Skeletal muscle cell (primary cell): ENCODE measurements around the gene ESD.
A peak's percentile ranks its signal among the peaks of the same experiment; 100 is the strongest.
"Not testable (repeated sequence)": the region's sequence is repeated elsewhere in the genome, so short reads cannot be mapped to it uniquely, and the experiment has no call there.

Source experiments
- DNase-seq: peaks from one replicate; pipeline ENCODE4 v3.0.0-alpha.2; 2010; ENCODE audit warnings: low read depth
- H3K4me3 ChIP-seq: 2 replicates; pipeline ENCODE4 v1.5.1; 2011; ENCODE audit warnings: low read depth, mild to moderate bottlenecking, control low read depth, low read length, moderate library complexity

Gene ESD, protein sequence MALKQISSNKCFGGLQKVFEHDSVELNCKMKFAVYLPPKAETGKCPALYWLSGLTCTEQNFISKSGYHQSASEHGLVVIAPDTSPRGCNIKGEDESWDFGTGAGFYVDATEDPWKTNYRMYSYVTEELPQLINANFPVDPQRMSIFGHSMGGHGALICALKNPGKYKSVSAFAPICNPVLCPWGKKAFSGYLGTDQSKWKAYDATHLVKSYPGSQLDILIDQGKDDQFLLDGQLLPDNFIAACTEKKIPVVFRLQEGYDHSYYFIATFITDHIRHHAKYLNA

DNA sequence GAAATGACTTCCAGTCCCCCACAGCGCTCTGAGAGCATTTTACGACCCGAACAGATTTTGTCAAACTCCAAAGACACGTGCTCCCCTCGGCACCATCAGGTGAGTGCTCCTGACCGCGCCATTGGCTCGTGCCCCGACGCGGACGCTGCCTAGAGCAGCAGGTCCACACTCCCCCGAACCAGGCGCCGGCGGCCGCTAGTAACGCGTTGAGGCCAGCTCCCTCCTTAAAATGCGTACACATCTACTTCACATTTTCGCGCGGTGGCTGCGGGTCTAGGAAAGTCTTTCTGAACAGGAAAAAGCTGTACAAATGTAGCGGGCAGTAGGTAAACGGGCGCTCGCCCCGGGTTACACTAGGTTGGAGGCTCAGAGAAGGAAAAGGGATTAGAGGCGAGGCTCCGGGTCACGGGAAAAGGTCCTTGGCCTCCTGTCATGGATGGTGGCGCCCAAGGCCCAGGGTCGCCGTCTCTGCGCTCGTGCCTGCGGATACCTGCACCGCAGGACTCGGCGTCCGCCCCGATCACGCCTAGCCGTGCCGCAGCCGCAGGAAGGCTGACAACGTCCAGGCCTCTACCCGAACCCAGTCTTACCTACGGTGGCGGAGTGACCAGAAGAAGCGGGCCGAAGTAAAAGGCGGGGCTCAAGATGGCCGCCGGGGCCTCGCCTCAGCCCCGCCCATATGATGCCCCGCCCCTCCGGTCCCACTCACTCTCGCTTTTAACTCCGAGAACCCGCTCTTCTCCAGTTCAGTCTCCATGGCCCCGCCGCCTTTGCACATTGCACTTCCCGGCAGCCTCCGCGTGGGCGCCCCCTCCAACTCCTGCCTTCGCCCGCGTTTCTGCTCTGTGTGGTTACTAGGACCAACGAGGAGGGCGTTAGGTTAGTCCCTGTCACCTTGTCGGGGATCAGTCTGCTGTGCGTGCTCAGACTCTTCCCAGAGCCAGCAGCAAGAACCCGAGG is at the start of gene ESD:
Gene ESD, minus strand, starts transcription at position 647 of the 960 bp plus-strand sequence. CDS start 5,748 bp downstream, outside the sequence.
- peak within 1 kb of the TSS; percentile 72 for H3K4me3 ChIP-seq
- peak; percentile 70 for DNase-seq

DNA sequence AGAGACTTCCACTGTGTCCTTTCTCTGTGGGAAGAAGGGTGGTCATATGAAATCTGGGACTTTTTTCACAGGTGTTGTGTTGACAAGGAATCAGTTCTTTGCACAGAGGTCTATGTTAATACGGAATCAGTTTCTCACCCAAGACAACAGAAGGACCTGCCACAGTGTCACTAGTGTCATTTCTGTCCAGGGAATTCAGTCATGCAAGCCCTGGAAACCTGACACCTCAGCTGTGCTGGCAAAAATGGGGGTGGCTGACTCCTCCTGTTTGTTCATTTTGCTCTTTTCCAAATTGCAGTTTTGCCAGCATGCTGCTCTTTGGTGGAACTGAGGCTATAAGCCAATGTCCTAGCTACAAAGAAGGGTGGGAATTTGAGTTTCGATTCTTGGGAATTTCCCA is 49.8 kb upstream of the ESD start:
- no peak for DNase-seq
- H3K4me3 ChIP-seq, result no peak overlapping the region

DNA sequence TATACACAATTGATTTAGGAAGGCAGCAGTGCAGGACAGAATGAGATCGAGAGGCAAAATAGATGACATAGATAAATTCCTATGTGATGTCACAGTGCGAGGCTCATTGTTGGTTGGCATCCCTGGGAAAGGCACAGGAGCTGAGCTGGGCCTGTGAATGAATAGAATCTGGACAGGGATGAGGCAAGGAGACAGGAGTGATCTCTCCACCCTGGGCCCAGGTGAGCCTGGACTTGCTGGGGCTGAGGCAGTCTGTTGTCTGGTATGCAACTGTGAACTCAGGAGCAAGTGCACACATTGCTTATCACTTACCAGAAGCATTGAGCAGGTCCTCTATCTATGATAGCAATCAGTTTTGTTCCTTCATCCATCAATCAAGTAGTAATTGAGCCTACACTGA is 48.2 kb upstream of the ESD start:
- H3K4me3 ChIP-seq, result no peak overlapping the region
- no peak for DNase-seq

DNA sequence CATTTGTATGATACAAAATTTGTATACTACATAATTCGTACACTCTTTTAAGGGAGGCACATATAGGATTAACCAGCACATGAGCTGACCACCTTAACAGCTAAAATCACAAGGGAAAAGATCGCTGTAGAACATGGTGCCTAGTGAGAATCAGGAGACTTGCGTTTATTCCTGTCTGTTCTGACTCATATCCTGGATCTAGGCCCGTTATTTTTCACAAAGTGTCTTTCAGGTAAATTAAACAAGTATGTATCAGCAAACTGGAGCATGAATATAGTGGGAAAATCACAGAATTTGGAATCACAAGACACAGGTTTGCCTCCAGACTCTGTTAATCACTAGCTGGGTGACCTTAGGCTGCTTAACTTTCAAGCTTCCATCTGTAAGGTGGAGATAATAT is 47.5 kb upstream of the ESD start:
- H3K4me3 ChIP-seq, result no peak overlapping the region
- DNase-seq, result no peak

DNA sequence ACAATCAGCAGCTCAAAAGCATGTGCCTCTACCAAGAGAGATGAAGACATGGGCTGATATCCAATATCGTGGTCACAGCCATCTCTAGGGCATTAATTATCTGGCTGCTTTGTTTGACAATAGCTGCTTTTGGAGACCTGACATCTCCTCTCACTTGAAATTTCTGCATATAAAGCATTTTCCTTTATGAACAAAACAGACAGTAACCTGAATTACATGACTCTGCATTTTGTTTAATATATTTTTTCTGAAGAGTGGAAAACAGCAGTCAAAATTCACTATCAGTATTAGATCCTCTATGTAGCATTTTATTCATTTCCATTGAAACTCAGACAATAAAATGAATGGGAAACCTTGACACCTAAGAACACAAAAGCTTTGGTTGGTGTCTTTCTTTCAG is 42.4 kb upstream of the ESD start:
- no peak for DNase-seq
- H3K4me3 ChIP-seq, result no peak overlapping the region

DNA sequence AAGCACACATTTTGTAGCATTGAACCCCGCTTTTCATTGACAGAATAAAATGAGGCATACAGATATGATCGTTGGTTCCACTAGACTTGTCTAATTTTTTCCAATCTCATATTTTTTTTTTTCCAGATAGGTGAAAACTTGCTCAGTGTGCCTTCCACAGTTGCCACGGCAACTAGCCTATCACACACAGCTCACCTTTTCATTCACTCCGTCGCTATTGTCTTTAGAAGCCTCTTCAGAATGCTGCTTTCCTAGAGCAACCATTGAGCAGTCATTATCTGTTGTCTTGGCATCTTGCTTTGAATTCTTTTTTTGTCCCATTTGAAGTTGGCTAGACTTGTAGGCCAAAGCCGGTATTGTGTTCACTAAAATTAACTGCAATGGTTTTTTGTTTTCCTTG is 37.7 kb upstream of the ESD start:
- no peak for DNase-seq
- H3K4me3 ChIP-seq, result no peak overlapping the region

DNA sequence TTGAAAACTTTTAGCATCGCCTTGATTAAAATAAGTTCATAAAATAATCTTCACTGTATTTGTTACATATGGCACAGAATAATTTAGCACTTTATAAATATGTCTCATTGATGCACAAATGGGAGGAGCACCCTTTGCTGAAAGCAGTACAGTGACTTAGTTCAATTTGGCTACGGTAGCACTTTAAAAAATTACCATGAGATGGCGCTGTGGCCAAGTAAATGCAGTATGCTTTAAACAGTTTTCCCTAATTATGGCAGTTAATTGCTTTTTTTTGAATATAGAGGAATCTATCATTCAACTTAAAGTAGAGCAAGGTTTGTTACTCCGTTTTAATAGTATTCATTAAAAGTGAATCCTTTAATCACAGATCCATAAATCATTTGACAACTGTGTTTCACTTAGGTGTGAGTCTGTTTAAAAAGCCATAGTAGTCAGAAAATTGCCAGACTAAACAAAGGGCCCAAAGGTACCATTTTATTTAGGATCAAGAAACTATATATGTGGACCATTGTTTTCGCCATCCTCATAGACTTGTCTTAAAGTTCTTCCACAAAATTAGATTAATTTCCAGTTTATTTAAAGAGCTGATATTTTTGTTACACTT is 34.7 kb upstream of the ESD start:
- DNase-seq, result peak; percentile 8
- H3K4me3 ChIP-seq, result no peak overlapping the region

DNA sequence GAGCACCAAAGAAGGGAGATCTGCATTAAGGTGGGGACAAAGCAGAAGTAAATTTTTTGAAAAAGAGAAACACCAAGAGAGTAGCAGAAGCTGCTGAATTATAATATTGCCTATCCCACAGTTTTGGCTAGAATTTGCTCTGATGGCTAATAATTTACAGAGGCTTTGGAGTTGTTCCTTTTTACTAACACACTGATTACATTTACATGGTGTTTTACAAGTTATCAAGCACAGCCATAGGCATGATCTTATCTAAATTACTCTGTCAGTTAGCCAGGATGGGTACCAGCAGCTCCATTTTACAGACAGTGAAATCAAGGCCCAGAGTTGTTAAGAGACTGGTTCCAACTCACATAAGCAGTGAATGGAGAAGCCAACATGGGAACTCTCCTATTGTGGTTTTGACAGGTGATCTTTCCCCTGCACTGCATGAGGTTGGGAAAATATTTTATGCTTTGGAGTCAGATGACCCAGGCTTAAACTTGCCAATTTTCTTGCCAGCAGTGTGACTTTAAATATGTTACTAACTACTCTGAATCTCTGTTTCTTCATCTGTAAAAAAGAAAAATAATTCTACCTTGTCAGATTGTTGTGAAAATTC is 33.5 kb upstream of the ESD start:
- H3K4me3 ChIP-seq, result no peak overlapping the region
- DNase-seq, result no peak

DNA sequence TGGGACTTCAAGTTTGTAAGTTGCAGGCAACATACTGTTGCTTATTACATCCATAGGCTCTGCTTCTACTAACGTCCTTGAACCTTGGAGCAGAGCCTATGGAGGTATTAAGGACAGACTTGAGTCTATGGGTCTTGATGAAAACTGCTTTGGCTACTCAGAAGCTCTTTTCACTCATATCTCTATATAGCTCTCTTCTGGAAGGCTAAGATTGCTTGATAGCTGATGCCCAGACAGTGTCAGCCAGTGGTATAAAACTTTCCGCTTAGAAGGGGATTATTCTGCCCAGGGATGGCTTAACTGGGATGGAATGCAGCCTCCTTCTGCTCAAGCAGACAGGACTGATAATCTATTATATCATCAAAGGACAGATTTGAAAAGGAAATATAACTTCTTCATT is 25.6 kb upstream of the ESD start:
- no peak overlapping the region for H3K4me3 ChIP-seq
- DNase-seq, result no peak

DNA sequence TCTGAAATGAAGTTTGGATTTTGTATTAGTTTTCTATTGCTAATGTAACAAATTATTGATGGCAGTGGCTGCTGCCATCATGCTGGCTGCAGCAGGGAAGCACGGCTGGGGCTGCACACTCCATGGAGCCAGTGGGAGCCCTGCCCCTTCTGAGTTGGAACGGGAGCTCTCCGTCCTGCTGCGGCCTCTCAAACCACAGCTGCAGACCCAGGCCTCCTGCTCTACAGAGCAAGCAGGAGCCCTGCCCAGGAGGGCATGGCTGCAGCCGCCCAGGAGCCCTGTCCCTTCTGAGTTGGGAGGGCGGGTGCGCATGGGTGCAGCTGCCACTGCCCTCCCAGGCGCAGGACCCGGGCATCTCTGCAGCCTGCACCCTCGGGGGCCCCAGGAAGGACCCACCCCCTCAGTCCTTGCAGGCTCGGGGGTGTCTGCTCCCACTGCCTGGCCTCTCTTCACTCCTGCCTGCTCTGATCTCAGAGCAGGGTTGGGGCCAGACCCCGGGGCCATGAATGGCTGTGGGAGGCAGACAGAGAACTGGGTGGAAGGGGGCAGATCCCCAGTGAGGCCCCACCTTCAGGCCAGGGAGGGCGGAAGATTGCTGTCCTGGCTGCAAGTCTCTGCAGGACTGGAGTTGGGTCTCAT is 21.0 kb upstream of the ESD start:
- no peak for DNase-seq
- no peak overlapping the region for H3K4me3 ChIP-seq

DNA sequence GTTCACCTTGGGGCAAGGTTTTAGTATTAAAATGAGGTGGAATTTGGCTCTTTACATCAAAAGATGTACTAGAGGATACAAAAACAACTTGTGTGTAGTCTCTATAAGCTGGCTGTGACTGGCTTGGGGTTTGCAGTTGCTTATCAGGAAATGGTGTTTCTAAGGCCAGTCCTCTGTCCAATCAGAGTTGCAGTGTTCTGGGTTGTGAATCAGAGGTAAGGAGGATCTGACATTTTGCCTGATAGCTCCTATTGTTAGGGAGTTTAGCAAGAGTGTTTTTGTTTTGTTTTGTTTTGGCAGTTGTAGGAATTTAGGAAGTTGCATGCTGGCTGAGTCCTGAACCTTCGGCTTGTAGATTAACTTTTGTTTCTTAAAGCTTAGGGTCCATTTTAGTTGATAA is 20.1 kb upstream of the ESD start:
- DNase-seq, result no peak
- no peak overlapping the region for H3K4me3 ChIP-seq

DNA sequence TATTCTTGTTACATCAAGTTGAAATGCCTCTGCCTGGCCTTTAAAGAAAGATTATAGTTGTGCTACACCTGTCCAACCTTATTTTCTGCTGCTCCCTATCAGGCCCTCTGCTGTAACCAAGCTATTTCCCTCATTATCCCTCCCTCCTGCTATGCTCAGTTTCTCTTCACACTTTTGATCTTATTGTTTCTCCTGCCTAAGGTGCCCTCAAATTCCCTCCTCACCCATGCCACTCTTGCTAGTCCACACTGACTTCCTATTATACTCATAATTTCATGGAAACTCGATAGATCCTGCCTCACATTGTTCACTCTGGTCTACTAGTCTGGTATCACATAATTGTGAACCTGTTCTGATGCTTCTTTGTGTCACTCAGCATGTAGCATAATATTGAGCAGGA is 19.4 kb upstream of the ESD start:
- no peak for DNase-seq
- H3K4me3 ChIP-seq, result no peak overlapping the region

DNA sequence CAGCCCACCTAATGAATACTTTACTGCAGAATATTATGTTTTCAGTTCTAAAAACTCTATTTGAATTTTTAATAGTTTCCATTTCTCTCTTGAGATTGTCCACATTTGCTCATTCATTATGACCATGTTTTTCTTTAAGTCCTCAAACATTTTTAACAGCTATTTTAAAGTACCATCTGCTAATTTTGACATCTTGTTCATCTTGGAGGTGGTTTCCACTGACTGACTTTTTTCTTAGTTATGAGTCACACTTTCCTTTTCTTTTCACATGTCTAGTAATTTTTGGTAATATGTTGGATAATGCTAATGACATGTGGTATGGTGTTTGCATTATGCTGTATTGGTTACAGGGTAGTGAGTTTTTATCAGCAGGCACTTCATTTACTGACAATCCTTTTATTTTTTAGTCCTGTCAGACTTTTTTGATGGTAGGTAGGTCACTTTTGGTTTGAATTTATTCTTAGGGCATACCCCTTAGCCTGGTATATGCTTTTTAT is 15.4 kb upstream of the ESD start:
- no peak overlapping the region for H3K4me3 ChIP-seq
- DNase-seq, result no peak

DNA sequence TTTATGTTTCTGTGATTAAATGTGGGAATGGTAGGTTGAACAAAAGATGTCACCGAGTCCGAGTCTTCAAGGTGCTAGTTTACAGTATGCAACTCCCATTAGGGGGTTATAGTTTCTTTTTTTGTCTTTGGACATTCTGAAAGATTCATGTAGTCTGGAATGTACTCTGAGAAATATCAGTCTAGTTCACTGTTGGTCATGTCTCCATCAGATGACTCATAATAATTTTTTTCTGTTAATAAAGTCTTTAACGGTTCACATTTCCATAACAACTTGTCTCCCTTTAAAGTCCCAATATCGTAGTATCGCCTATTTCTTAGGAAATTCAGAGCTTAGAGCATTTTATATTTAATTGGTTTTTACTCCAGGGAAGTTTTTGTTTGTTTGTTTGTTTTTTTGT is 13.5 kb upstream of the ESD start:
- DNase-seq, result no peak
- no peak overlapping the region for H3K4me3 ChIP-seq

DNA sequence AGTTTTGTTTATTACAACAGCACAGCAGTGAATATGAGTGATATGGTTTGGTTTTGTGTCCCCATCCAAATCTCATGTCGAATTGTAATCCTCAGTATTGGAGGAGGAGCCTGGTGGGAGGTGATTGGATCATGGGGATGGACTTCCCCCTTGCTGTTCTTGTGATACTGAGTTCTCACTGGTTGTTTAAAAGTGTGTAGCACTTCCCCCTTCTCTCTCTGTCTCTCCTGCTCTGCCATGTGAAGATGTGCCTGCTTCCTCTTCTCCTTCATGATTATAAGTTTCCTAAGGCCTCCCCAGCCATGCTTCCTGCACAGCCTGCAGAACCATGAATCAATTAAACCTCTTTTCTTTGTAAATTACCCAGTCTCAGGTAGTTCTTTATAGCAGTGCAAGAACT is 8.0 kb upstream of the ESD start:
- not testable (repeated sequence) for H3K4me3 ChIP-seq, DNase-seq

DNA sequence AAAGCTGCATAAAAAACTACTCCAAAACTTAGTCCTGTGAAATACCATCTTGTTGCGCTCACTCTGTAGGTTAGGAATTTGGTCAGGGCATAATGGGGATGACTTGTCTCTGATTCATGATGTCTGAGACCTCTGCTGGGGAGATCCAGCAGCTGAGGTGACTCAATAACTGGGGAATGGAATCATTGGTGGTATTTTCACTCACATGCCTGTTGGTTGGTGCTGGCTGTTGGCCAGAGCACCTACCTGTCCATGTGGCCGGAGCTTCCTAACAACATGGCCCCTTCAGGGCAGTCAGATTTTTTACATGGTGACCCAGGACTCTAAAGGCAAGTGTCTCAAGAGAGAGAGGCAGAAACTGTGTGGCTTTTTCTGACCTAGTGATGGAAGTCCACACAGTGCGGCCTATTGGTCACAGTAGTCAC is 7.4 kb upstream of the ESD start:
- H3K4me3 ChIP-seq, result no peak overlapping the region
- DNase-seq, result peak; percentile 93

DNA sequence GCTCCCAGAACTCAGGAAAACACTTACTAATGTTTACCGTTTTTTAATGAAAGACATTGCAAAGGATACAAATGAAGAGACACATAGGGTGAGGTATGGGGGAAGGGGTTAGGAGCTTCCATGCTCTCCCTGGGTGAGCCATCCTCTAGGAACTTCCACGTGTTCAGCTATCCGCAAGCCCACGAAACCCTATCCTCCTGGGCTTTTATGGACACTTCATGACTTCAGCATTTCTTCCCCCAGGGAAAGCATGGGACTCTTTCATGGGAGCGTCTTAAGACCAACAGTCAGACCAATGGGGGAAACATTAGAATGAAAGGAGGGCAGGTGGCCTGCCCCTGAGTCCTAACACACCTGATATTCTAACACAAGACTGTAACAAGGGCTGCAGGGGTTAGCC is 6.6 kb upstream of the ESD start:
- H3K4me3 ChIP-seq, result no peak overlapping the region
- peak; percentile 36 for DNase-seq

DNA sequence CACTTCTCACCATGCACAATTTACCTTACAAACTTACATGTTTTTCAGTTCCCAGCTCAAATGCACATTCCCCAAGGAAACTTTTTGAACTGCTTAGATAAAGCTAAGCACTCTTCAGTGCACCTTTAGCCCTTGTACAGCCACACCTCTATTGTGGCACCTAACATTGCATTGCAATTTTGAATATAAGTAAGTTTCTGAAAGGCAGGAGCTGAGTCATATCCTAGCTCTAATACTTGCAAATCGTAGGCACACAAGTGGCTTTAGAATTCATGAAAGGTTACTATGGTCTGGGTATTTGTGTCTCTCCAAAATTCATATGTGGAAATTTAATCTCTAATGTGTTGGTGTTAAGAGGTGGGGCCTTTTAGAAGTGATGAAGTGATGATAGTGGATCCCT is 4.9 kb upstream of the ESD start:
- no peak for DNase-seq
- H3K4me3 ChIP-seq, result no peak overlapping the region

DNA sequence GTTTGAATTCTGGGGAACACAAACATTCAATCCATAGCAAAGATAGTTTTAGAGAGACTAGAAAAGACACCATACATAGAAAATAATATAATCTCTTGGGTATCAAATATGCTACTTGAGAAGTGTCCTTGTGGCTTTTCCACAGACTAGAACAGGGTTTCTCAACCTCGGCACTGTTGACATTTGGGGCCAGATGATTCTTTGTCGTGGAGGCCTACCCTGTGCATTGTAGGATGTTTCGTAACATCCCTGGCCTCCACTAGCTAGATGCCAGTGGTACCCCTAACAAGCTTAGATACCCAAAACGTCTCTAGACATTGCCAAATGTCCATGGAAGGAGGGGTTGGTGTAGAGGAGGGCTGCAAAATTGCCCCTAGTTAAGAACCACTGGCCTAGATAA is 2.2 kb upstream of the ESD start:
- H3K4me3 ChIP-seq, result no peak overlapping the region
- no peak for DNase-seq
